Hepatic stellate cell (primary cell): ENCODE results near the gene GNAI1.

Source experiments
- DNase-seq: peaks from one replicate; pipeline ENCODE4 v3.0.0; 2011; ENCODE audit warnings: low spot score

Gene GNAI1

DNA sequence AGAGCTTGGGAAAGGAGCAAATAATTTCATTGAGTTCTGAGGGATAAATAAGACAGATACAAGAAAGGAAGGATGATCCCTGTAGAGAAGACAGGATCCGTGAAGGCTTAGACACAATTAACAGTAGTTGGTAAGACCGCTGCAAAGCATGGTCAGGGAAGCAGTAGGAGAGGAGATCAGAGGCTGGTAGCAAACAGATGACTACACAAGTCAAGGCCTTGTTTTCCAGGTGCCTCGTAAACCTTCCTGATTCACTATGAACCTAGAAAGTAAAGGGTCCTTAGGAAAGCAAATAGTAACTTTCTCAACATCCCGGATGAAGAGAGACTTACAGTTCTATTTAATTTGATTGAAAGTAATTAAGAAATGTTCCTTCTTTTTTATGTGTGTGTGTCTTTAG lies 118.6 kb downstream of the GNAI1 start:
- no peak for DNase-seq

DNA sequence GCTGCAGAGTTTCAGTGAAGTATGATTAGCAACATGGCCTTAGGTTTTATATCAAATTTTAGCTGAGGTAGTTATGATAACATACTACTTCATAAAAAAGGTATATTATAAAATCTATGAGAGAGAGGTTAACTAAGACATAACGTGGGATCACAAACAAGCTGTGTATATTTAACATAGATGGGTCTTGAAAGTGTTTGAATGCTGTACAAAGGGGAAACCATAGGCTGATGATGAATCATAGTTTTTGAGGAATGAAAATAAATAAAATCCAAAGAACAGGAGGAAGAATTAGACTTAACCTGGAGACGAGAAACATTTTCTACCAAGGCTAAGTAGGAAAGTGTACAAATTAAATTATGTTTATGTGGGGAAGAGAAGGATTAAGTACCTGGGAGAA lies 119.0 kb downstream of the GNAI1 start:
- no peak for DNase-seq

DNA sequence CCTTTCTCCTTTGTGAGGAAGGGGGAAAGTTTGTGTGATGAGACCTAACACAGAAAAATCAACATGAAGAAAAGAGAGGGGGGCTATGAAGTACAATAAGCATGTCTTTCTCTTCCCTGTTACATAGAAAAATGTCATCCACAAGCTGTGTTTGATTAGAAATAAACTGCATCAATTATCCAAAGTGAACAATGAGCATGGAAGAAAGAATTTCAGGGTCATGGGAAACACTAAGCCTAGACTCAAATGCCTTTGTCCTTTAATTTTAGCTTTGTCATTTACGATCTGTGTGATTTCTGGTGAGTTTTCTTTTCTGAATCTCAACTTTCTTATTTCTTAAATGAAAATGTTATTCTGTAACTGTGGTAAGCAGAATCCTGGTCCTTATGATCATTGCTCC lies 121.0 kb downstream of the GNAI1 start:
- no peak for DNase-seq

DNA sequence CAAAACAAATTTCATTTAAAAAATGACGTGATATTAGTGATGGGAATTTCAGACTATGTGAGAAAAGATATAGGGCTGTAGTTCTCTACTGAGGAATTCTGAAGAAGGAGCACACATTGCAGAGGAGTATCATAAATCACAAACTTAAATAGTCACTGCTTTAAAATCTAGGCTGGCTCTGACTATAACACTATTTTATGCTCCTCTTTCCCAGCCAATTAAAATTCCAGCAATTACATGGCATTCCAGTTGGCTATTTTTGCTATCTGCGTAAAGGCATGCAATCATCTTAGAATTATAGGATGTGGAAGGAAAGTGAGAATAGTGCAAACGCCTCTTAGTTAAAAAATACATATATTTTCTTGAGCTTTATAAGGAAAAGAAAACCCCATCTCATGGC lies 123.1 kb downstream of the GNAI1 start:
- no peak for DNase-seq

DNA sequence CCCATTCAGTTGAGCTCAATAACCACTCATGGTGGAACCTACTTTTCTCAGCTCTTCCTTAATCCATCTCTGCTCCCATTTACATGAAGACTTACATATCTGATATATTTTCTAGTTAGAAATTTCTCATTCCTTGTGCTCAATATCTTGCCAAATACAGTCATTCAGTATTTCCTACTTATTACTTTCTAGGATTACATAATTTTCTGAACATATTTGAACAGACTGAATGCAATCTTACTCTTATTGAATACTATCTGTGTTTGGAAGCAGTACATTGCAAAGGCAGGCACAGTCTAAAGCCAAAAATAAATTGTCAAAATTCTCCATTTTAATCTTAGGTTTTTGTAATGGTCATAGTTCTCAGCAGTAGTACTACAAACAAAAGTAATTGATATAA lies 126.0 kb downstream of the GNAI1 start:
- no peak for DNase-seq

DNA sequence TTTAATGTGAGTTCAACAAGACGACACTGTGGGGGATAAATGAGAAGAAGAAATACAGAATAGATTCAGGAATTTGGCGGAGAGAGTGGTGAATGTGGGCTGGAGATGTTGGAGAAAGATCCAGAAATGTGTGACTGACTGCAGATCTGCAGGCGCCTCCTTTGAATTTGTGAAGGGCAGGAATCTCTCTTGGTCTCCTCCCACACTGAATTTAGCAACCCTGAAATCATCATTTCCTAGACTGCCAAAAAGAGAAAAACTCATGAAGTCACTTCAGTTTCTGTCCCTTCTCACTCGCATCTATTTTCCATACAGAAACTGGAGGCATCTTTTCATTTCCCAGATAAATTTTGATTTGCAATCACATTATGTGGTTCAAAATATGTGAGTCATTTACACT lies 128.7 kb downstream of the GNAI1 start:
- no peak for DNase-seq

DNA sequence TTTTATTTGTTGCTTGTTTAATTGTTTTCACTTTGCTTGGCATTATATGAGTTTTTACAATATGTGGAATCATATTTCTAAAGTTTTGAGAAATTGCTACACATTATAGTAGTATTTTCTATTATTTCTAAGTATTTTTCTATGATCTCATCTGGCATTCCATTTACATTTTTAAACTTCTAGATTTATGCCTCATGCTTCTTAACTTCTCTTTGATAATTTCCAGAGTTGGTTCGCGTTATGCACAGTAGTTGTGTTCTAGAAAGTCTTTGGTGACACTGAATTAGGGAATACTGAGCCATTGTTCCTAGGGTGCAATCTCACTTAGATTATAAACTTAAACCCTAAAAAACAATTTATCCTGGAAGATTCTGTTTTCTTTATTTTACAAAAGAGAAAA lies 129.2 kb downstream of the GNAI1 start:
- DNase-seq = no peak

DNA sequence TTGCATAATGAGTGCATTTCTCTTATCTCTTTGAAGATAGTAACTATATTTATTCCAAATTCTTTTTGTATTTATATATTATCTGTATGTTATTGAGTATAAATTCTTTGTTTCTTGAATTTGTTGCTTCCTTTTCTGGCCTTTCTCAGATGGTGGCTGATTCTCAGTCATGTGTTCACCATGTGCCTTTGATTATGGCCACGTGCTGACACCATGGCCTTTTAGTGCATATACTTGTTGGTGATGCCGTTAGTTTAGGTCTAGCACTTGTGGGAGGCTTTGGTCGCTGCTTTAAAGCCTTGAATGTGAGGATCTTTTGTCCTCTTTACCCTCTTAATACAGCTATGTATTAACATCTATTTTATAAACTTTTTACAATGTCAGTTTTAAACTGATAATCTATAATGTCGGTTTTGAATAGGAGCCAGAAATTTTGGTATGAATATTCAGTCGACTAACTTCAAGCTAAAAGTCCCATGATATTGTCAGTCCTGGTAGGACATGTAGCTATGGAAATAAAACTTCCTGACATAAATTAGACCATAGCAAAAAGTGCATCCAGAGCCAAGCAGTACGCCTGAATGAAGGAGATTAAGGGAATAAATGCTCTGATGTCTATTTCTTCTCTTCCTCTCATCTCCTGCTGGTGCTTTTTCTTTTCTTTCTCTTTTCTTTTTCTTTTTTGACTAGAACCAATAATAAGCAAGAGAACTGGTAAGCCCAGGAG lies 130.3 kb downstream of the GNAI1 start:
- DNase-seq = no peak

DNA sequence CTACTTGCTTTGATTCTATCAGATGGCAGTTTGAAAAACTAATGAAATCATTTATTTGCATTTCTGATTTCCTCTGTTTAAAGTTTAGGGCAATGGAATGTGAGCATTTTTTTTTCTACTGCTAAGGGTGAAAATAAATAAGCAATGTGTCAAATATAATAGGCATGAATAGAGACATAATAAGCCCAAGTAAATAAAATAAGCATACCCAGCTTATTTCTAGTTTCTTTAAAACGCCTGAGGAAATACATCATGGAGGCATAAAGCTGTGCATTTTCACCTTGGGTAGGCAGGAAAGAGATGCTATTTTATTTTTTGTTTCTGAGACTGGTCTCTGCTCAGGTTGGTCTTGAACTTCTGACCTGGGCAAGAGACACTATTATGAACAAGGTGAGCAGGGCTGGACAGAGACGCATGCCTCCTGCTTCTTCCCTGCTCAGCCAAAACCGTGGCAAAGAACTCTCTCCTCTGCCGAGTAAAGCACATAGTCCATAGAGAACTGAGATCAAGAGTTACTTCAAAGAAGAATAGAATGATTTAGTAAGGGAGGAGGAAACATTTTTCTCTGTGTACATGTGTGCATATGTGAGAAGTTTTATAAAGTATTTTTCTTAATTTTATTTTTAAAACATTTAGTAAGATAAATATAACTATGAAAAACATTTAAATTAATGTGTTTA lies 138.1 kb downstream of the GNAI1 start:
- DNase-seq = no peak

DNA sequence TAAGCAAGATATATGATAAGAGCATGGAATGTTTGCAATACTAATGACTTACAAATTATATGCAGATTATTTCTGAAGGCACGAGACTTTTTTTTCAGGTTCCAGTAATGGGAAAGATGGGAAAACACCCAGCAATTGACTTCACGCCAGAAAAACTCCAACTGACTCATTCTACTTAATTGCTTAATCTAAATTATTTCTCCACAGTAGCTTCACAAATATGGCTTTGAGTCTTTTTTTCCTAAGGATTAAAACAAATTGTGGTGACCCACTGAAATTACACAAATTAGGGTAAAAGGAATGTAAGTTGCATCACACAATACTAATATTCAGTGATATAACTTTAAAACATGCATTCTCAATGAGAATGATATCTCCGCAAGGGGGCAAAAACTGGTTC lies 138.7 kb downstream of the GNAI1 start:
- DNase-seq = no peak

DNA sequence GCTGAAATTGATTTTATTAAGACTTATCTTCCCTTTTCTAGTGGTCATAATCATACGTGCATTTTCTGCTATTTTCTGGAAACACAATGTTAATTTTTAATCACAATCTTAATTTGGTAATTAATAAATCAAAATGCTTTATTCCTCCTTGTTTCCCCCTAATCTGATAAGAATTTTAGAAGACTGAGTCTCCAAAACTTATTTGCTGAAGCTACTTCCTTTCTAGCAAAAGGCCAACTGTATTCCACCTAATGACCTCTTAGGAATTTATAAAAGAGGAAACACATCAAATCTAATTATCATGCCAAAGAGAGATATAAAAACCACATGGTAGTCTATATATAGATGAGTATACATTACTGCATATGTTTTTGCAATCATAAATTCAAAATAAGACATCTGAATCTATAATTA lies 140.6 kb downstream of the GNAI1 start:
- no peak for DNase-seq
